UCSD-AML1 (cell line): ENCODE data around the gene DUS4L.
"Not testable (repeated sequence)": the region's sequence is repeated elsewhere in the genome, so short reads cannot be mapped to it uniquely, and the experiment has no call there.

Source experiments
- DNase-seq: peaks from one replicate; lab custom pipeline; 2025; ENCODE audit not compliant: unreplicated experiment; lab: John Stamatoyannopoulos, UW

DUS4L gene, protein sequence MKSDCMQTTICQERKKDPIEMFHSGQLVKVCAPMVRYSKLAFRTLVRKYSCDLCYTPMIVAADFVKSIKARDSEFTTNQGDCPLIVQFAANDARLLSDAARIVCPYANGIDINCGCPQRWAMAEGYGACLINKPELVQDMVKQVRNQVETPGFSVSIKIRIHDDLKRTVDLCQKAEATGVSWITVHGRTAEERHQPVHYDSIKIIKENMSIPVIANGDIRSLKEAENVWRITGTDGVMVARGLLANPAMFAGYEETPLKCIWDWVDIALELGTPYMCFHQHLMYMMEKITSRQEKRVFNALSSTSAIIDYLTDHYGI

GRCh38 chr7:107563775-107564552 lies at the start of gene DUS4L, which contains the start of gene COG5:
Gene DUS4L (plus strand): TSS chr7:107563971. CDS start chr7:107567071, 3,100 bp downstream.
Gene COG5 (minus strand): TSS chr7:107563920. CDS start chr7:107563896, 24 bp downstream.
- peak; percentile 68 for DNase-seq

- DNase-seq, result no peak
Observed at GRCh38 chr7:107526672-107527071, 37.1 kb upstream of the DUS4L start.

GRCh38 chr7:107527196-107527595 lies 36.6 kb upstream of the DUS4L start:
- DNase-seq, result no peak

DNA sequence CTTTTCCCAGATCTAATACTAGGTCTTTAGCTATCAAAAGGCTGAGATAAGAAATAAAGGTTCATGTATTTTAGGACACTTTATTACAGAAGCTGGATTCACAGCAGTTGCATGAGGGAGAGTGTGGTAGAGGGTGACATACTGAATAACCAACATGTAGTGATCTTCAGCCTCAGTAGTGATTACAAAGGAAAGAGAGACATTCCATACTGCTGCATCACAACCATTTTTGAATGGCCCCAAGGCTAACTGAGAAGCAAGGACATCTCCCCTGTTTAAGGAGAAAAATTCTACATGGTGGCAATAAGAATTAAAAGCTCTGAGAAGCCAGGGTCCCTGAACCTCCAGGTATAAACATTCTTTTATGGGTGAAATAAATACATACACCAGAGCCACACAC lies 35.3 kb upstream of the DUS4L start:
- DNase-seq, result no peak

- no peak for DNase-seq
Observed at GRCh38 chr7:107530751-107531150, 33.0 kb upstream of the DUS4L start.

- no peak for DNase-seq
Observed at GRCh38 chr7:107534139-107534538, 29.6 kb upstream of the DUS4L start.

GRCh38 chr7:107537228-107537627 lies 26.5 kb upstream of the DUS4L start:
- DNase-seq, result not testable (repeated sequence)

- no peak for DNase-seq
Observed at GRCh38 chr7:107538001-107538400, 25.8 kb upstream of the DUS4L start.

DNA sequence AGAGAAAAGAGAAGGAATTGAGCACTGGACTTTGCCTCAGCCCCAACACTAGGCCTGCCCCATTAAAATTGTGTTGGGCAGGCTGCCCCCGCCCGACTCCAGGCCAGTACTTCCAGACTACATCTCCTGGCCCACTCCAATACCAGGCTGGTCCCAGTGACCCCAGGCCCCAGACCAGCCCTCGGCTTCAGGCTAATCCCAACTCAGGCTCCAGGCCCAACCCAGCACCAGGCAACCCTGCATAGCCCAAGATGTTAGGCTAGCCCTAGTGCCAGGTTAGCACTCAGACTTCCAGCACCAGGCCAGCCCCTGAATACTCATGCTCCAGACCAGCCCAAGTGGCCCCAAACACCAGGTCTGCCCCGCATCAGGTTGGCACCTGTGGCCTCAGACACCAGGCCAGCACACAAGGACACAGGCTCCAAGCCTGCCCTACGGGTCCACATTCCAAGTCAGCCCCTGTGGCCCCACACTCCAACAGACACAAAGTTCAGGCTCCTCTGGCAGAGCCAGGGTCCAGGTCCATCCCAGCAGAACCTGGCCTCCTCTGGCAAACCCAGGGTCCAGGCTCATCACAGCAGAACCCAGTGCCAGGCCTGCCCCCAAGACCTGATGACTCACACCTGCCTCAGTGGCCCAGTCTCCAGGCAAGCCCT lies 20.3 kb upstream of the DUS4L start:
- DNase-seq, result no peak

DNA sequence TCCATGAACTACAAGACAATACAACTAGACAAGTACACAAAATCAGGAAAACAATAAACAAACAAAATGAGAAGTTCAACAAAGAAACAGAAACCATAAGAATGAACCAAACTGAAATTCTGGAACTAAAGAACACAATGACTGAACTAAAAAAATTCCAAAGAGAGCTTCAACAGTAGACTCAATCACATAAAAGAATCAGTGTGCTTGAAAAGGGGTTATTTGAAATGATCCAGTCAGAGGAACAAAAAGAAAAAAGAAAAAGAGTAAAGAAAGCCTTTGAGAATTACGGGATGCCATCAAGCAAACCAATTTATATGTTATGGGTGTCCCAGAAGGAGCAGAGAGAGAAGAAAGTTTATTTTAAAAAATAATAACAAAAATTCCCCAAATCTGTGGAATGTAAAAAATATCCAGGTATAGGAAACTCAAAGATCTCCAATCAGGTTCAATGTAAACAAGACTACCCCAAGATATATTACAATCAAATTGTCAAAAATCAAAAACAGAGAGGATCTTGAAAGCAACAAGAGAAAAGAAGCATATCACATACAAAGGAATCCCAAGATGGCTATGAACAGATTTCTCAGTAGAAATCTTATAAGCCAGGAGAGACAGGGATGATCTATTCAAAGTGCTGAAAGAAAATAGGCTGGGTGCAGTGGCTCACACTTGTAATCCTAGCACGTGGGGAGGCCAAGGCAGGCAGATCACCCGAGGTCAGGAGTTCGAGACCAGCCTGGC lies 18.8 kb upstream of the DUS4L start:
- DNase-seq, result no peak

DNA sequence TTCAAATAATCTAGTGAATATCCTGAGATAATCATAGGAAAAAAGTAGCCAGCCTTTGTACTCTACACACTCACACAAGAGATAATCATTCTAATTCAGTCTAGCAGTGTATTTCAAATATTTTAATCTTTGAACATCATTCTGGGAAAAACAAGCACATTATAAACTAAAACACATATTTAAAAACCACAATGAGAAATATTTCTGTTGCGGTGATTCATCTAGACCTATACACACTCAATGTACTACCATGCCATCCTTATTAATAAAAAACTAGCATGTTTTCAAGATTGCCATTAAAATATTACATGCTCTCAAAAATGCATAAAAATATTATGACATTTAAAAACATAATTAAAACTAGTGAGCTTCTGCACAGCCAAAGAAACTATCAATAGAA lies 11.8 kb upstream of the DUS4L start:
- DNase-seq, result no peak

- DNase-seq, result no peak
Observed at GRCh38 chr7:107555893-107556292, 7.9 kb upstream of the DUS4L start.

GRCh38 chr7:107559864-107560263 lies 3.9 kb upstream of the DUS4L start:
- no peak for DNase-seq

GRCh38 chr7:107560898-107561516 lies 2.8 kb upstream of the DUS4L start:
- DNase-seq, result no peak

DNA sequence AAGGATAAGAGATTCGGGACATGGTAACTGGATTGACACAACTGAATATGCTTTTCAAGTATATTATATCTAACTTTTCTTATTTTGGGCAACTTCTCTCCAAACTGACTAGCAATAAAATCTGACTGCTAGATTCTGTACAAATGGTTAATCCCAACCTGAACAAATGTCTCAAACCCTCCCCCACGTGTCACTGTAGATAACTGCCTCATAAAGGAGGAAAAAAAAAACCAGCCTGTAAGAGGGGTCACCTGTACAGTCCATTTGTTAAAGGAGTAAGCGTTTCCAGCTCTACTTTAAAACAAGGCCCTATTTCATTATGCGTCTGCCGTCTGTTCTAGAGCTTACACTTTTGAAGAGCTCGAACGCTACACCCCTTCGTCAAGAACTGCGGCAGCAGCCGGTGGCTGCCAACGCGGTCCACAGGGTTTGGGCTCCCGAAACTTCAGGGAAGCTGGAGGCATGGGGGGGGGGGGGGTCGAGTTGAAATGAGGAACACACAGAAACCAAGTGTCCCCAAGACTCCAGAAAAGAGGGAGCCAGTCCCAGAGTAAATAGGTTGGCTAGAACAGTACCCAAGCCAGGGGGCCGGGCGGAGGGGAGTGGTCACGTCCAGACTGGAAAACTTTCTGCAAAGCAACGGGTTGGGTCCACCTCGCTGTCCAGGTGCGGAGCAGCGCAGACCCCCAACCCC lies 543 bp upstream of the DUS4L start:
- DNase-seq, result no peak

DNA sequence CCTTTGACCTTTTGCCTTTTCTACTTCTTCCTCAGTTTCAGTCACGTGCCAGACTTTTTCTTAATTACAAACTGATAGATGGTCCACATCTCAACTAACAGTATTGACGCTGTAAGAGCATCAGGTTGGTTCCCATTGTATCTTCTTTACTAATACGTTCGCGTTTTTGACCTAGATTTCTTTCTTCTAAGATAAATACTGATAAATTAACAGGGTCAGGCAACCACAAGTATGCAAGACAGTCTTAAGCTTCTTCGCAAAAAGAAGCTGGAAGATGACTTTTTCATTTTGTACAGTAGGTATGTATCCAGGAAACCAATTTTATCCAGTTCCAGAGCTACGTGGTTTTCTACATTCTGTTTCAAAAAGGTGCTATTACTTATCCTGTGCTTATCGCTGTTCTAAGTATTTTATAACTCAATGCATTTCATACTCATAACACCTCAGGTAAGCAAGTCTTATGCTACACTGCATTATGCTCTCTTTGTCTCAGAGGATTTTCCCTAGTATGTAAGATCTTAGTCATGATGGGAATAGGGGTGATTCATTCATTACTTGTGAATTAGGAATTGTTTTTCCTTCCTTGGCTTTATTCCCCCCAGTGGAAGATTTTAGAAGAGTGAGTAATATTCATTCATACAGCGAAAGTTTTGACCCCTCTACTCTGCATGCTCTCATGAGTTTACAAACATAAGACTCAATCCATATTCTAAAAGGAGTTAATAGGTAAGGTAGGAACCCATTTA lies 955 bp downstream of the DUS4L start:
- no peak for DNase-seq

GRCh38 chr7:107570298-107570697 lies 6.5 kb downstream of the DUS4L start:
- no peak for DNase-seq

- DNase-seq, result no peak
Observed at GRCh38 chr7:107573537-107573936, 9.8 kb downstream of the DUS4L start.

- no peak for DNase-seq
Observed at GRCh38 chr7:107579554-107579884, 15.7 kb downstream of the DUS4L start.
